Astrocyte (in vitro differentiated cells and primary cell): ENCODE measurements around the gene CCNA1.

Experiments used
- CTCF ChIP-seq: IDR thresholded peaks from 2 replicates; pipeline ENCODE4 v1.5.1; 2011; ENCODE audit warnings: low read depth, mild to moderate bottlenecking, inconsistent platforms, low read length, moderate library complexity; ENCODE audit not compliant: insufficient read depth
- EZH2 ChIP-seq: IDR thresholded peaks from 2 replicates; pipeline ENCODE4 v1.6.1; 2012; ENCODE audit warnings: mild to moderate bottlenecking, low read length, inconsistent platforms; ENCODE audit not compliant: insufficient read depth

DNA sequence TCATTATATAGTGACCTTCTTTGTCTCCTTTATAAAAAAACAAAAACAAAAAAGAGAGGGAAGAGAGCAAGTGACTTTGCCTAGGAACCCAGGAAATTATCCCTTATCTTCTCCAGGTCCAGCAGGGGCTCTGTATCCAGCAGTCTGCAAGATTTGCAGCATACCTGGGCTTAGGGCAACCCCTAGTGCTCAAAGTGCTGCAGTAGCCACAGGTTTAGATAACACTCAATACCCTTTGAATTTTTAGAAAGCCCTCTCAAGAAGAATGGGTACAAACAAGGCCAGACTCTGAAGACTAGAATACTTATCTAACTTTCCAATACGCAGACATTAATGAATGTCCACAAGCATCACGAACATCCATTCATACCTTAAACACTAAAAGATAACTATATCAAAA lies 43.2 kb downstream of the CCNA1 start:
- TF ChIP-seq CTCF (peak; percentile 6), EZH2 (no peak)
